ENCODE measurements around the gene CRMP1. TPM values are rescaled to one million over a fixed set of nuclear protein-coding genes. Genes with fewer than 3 reads are reported as not detected.

The CRMP1 gene
- total RNA-seq, 1 donor from 2014 or later, result 0.16 TPM

DNA sequence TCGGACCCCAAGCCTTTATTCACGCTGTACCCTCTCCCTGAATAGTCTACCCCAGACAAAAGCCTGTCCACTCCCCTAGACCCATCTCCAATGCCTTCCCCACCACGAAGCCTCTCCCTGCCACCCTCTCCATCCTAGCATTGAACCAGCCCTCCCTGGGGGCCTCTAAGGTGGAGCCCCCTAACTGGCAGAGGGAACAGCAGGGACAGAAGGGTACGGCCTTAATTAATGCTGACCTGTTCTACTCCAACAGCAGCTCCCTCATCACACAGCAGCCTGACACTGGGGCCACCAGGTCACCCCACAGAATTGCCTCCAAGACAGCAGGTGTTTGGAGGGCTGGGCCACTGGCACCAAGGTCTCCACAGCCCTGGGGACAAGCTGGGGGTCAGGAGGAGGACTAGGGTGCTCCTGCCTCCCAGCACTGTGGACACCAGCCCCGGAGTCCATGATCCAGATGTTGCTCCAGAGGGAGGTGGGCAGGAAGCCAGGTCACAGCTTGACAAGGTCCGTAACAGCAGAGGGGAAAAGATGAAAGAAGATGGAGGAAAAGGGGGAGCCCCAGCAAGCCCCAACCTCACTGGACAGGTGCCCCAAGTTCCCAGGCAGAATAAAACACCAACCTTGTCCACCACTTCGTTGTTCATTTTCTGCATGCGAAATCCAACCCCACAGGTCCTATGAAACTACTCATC lies 3.7 kb downstream of the CRMP1 start:
- DNase-seq (ENCODE audit: low spot score), result no peak

- DNase-seq (ENCODE audit: low spot score), result no peak
These were observed 4.5 kb downstream of the CRMP1 start for GRCh38 chr4:5888222-5889001.

GRCh38 chr4:5887361-5888221 lies 5.3 kb downstream of the CRMP1 start:
- DNase-seq (ENCODE audit: low spot score), result no peak

GRCh38 chr4:5887011-5887360 lies 5.9 kb downstream of the CRMP1 start:
- no peak for DNase-seq (ENCODE audit: low spot score)

DNA sequence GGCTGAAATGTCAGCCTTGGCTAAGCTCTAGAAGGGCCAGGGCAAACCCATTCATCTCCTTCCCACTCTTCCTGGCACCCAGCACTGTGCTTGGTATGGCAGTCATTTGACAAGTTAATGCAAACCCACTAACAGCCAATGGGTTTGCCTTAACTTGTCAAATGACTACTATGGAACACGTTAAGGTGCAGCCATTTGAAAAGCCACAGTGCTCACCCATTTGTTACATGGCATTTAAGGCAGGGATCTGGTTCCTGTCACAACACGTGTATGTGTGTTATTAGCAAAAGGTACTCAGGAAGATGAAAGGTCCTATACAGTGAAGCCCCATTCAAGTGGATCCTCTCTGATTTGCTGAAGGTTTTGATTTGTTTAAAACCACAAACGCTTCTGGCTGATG lies 7.2 kb downstream of the CRMP1 start:
- DNase-seq (ENCODE audit: low spot score), result no peak

DNA sequence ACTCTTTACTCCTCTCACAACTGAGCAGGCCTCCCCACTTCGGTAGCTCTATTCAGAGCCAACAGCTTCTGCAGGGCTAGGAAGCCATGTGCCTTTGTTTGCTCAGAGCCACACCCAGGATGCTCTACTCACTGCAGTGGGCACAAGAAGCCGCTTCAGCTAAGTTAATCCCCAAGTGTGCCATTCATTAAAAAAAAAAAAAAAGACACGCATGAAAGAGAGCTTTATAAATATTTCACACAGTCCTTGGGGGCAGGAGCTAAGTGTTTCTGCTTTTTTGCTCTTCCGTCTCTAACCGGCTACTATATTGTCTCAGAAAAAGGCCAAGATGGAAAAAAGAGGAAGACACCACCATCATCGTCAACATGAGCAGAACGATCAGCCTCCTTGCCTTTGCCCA lies 8.1 kb downstream of the CRMP1 start:
- no peak for DNase-seq (ENCODE audit: low spot score)

- DNase-seq (ENCODE audit: low spot score), result no peak
These were observed 9.0 kb downstream of the CRMP1 start for GRCh38 chr4:5883916-5884315.

- DNase-seq (ENCODE audit: low spot score), result no peak
These were observed 9.9 kb downstream of the CRMP1 start for GRCh38 chr4:5882947-5883346.

GRCh38 chr4:5881340-5881739 lies 11.5 kb downstream of the CRMP1 start:
- no peak for DNase-seq (ENCODE audit: low spot score)

DNA sequence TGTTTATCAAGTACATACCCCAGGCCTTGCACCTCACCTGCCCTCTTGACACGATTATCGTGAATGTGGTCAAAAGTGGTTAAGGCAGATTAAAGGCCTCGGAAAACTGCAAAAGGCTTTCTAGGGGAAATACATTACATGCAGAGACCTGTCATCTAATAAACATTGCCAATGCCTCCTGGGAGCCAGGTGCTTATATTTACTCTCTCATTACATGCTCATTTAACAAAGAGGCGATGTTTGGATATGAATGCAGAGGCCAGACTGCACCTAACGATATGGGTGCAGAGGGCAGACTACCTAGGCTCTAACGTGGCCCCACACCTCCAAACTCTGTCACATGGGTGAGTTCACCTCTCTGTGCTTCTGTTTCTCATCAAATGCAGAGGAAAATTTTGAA lies 14.5 kb downstream of the CRMP1 start:
- DNase-seq (ENCODE audit: low spot score), result no peak

DNA sequence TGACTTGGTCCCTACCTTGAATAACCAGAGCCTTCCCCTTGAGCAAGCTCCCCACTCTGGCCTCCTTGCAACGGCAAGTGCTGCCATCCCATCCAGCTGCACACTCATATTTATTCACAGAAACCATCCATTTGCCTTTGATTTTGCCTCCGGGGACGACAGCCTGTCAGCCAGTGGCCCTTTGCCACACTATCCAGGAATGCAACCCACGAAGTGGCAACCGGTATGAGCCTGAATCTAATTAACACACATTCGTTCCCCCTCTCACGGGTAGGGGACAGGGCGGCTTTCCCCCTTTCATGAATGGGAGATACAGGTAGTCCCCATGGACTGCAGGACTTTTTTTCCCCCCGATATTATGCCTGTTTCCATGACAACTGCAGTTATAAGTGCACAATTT lies 15.5 kb downstream of the CRMP1 start:
- DNase-seq (ENCODE audit: low spot score), result no peak

- DNase-seq (ENCODE audit: low spot score), result no peak
These were observed 18.0 kb downstream of the CRMP1 start for GRCh38 chr4:5874811-5875449.

- DNase-seq (ENCODE audit: low spot score), result no peak
These were observed 22.2 kb downstream of the CRMP1 start for GRCh38 chr4:5870701-5871100.

- DNase-seq (ENCODE audit: low spot score), result no peak
These were observed 22.8 kb downstream of the CRMP1 start for GRCh38 chr4:5869966-5870619.

DNA sequence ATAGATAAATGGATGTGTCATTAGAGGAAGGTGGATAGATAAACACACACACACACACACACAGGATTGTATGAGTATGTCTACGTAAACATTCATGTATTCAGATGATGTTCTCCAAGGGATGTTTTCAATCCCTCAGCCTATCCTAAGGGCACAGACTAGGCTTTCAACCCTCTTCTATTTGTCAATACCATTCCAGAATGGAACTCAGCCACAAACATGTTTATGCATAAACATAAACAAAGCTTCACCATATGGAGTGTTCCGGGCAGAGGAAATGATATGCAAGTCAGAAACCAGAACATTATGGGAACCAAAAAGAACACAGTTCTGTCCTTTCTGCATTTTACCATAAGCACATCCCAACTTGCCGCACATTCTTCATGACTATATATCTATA lies 25.0 kb downstream of the CRMP1 start:
- DNase-seq (ENCODE audit: low spot score), result no peak

GRCh38 chr4:5866841-5867813 lies 25.8 kb downstream of the CRMP1 start:
- no peak for DNase-seq (ENCODE audit: low spot score)

GRCh38 chr4:5865896-5866599 lies 26.8 kb downstream of the CRMP1 start:
- DNase-seq (ENCODE audit: low spot score), result no peak

- no peak for DNase-seq (ENCODE audit: low spot score)
These were observed 29.3 kb downstream of the CRMP1 start for GRCh38 chr4:5863461-5864113.
